ENCODE data around the gene FAM107B. TPM values are rescaled to one million over a fixed set of nuclear protein-coding genes. Genes with fewer than 3 reads are reported as not detected.

The FAM107B gene
- total and polyA plus RNA-seq, 4 donors, result 38.4 to 85.4 (median 68.9) TPM

- Histone ChIP-seq H3K36me3 (ENCODE audit: control insufficient read depth in 4 of 4, insufficient read depth in 4 of 4, low read length in 4 of 4) (peaks cover 0 to 4% (median 1%) of the 10 kb centered on the region in 4 donors), H3K27ac (ENCODE audit: low read depth in 1 of 2, low read length in 1 of 2) (no peak overlapping the region), H3K4me3 (no peak overlapping the region), H3K4me1 (ENCODE audit: control insufficient read depth in 5 of 5, insufficient read depth in 5 of 5, low read length in 5 of 5) (no peaks in the 10 kb centered on the region), H3K9me3 (ENCODE audit: control insufficient read depth in 4 of 4, insufficient read depth in 3 of 4, low read length in 3 of 4) (peaks cover 0 to 4% (median 2%) of the 10 kb centered on the region in 4 donors), H3K27me3 (ENCODE audit: control insufficient read depth in 3 of 3, insufficient read depth in 3 of 3, low read length in 2 of 3) (no peaks in the 10 kb centered on the region), H3K9ac (ENCODE audit: insufficient read depth in 1 of 2, low read length in 2 of 2) (no peak overlapping the region)
- ATAC-seq (ENCODE audit: insufficient read depth, low FRiP score) (no peak), DNase-seq (no peak)
- no peak for TF ChIP-seq CTCF (IDR thresholded peaks at IDR 0.05; ENCODE audit: control extremely low read depth, extremely low read depth)
- 65 to 93% methylated on average over 2 of the region's 2 CpGs for WGBS, 2 donors
These were observed 264.4 kb downstream of the FAM107B start for GRCh38 chr10:14510346-14510745.

- 96 to 97% methylated on average over 14 of the region's 14 CpGs for WGBS, 2 donors
- H3K27ac ChIP-seq (ENCODE audit: low read depth in 1 of 2, low read length in 1 of 2), result no peak overlapping the region
- peaks cover 0 to 4% (median 2%) of the 10 kb centered on the region in 4 donors for H3K9me3 ChIP-seq (ENCODE audit: control insufficient read depth in 4 of 4, insufficient read depth in 3 of 4, low read length in 3 of 4)
- peaks cover 0 to 4% (median 1%) of the 10 kb centered on the region in 4 donors for H3K36me3 ChIP-seq (ENCODE audit: control insufficient read depth in 4 of 4, insufficient read depth in 4 of 4, low read length in 4 of 4)
- ATAC-seq (ENCODE audit: insufficient read depth, low FRiP score), result no peak
- H3K9ac ChIP-seq (ENCODE audit: insufficient read depth in 1 of 2, low read length in 2 of 2), result no peak overlapping the region
- peak overlapping the region; percentile 24 for H3K4me3 ChIP-seq
- TF ChIP-seq CTCF (IDR thresholded peaks at IDR 0.05; ENCODE audit: control extremely low read depth, extremely low read depth), result no peak
- no peaks in the 10 kb centered on the region for H3K27me3 ChIP-seq (ENCODE audit: control insufficient read depth in 3 of 3, insufficient read depth in 3 of 3, low read length in 2 of 3)
- no peak for DNase-seq
- H3K4me1 ChIP-seq (ENCODE audit: control insufficient read depth in 5 of 5, insufficient read depth in 5 of 5, low read length in 5 of 5), result no peaks in the 10 kb centered on the region
These were observed 266.0 kb downstream of the FAM107B start for GRCh38 chr10:14508725-14509124.

- no peaks in the 10 kb centered on the region for H3K27me3 ChIP-seq (ENCODE audit: control insufficient read depth in 3 of 3, insufficient read depth in 3 of 3, low read length in 2 of 3)
- ATAC-seq (ENCODE audit: insufficient read depth, low FRiP score) (no peak), DNase-seq (no peak)
- H3K4me3 ChIP-seq, result no peak overlapping the region
- no peak overlapping the region for H3K9ac ChIP-seq (ENCODE audit: insufficient read depth in 1 of 2, low read length in 2 of 2)
- peaks cover 0 to 4% (median 1%) of the 10 kb centered on the region in 4 donors for H3K36me3 ChIP-seq (ENCODE audit: control insufficient read depth in 4 of 4, insufficient read depth in 4 of 4, low read length in 4 of 4)
- no peaks in the 10 kb centered on the region for H3K4me1 ChIP-seq (ENCODE audit: control insufficient read depth in 5 of 5, insufficient read depth in 5 of 5, low read length in 5 of 5)
- H3K27ac ChIP-seq (ENCODE audit: low read depth in 1 of 2, low read length in 1 of 2), result no peak overlapping the region
- 40 to 57% methylated on average over 4 of the region's 4 CpGs for WGBS, 2 donors
- H3K9me3 ChIP-seq (ENCODE audit: control insufficient read depth in 4 of 4, insufficient read depth in 3 of 4, low read length in 3 of 4), result peaks cover 0 to 4% (median 2%) of the 10 kb centered on the region in 4 donors
- no peak for TF ChIP-seq CTCF (IDR thresholded peaks at IDR 0.05; ENCODE audit: control extremely low read depth, extremely low read depth)
These were observed 266.9 kb downstream of the FAM107B start for GRCh38 chr10:14507781-14508180.

GRCh38 chr10:14507176-14507575 lies 267.5 kb downstream of the FAM107B start:
- WGBS, 2 donors, result 20 to 29% methylated on average over 6 of the region's 6 CpGs
- no peak overlapping the region for H3K27ac ChIP-seq (ENCODE audit: low read depth in 1 of 2, low read length in 1 of 2)
- no peak for ATAC-seq (ENCODE audit: insufficient read depth, low FRiP score)

More at GRCh38 chr10:14507176-14507575, 267.5 kb downstream of the FAM107B start:
- Histone ChIP-seq H3K9ac (ENCODE audit: insufficient read depth in 1 of 2, low read length in 2 of 2) (no peak overlapping the region), H3K4me1 (ENCODE audit: control insufficient read depth in 5 of 5, insufficient read depth in 5 of 5, low read length in 5 of 5) (no peaks in the 10 kb centered on the region), H3K4me3 (no peak overlapping the region), H3K36me3 (ENCODE audit: control insufficient read depth in 4 of 4, insufficient read depth in 4 of 4, low read length in 4 of 4) (peaks cover 0 to 4% (median 1%) of the 10 kb centered on the region in 4 donors), H3K27me3 (ENCODE audit: control insufficient read depth in 3 of 3, insufficient read depth in 3 of 3, low read length in 2 of 3) (no peaks in the 10 kb centered on the region), H3K9me3 (ENCODE audit: control insufficient read depth in 4 of 4, insufficient read depth in 3 of 4, low read length in 3 of 4) (peaks cover 0 to 4% (median 2%) of the 10 kb centered on the region in 4 donors)
- TF ChIP-seq CTCF (IDR thresholded peaks at IDR 0.05; ENCODE audit: control extremely low read depth, extremely low read depth), result no peak
- DNase-seq, result peak in 2 of 3 donors; percentile 35 to 40

Data from lung (tissue), 12 donors.